Measurements from ENCODE around the gene SMAD5. TPM values are rescaled to one million over a fixed set of nuclear protein-coding genes. Genes with fewer than 3 reads are reported as not detected.

The SMAD5 gene
- total RNA-seq, 2 donors from 2014 or later, result 29.0 to 92.9 TPM

DNA sequence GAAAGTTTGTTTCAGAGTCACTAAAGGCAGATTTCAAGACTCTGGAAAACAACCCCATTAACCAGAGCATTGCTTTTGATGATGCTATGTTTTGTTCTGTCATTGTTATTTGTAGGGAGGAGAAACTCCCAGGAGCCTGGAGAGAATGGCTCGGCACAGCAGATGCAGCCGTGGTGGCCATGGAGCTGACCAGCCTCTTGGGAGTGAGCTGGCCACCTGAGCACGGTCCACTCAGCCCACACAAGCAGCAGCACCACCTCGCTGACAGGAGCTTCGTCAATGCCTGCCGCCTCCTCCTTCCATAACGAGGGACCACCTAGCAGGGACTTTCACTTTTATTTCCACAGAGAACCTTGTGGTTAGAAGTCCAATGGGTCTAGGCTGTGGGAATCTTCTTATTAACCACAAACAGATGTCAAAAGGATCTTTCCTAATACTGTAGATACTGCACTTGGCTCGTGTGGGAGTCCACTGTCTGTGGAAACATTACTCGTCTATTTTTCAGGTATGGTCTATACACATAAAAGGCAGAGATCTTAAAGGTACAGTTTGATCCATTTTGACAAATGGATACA lies 81.4 kb downstream of the SMAD5 start:
- Histone ChIP-seq H3K4me3 (no peak overlapping the region), H3K27ac (no peak overlapping the region), H3K4me1 (ENCODE audit: control insufficient read depth in 1 of 2, low read depth in 2 of 2) (no peaks in the 10 kb centered on the region), H3K36me3 (no peaks in the 10 kb centered on the region), H3K9me3 (no peaks in the 10 kb centered on the region), H3K27me3 (replicated peaks; ENCODE audit: insufficient read depth) (no peaks in the 10 kb centered on the region)
- ATAC-seq (ENCODE audit: insufficient number of reproducible peaks, low FRiP score, low read depth) (no peak), DNase-seq (ENCODE audit: low spot score) (no peak)
- TF ChIP-seq, protein P1, sequence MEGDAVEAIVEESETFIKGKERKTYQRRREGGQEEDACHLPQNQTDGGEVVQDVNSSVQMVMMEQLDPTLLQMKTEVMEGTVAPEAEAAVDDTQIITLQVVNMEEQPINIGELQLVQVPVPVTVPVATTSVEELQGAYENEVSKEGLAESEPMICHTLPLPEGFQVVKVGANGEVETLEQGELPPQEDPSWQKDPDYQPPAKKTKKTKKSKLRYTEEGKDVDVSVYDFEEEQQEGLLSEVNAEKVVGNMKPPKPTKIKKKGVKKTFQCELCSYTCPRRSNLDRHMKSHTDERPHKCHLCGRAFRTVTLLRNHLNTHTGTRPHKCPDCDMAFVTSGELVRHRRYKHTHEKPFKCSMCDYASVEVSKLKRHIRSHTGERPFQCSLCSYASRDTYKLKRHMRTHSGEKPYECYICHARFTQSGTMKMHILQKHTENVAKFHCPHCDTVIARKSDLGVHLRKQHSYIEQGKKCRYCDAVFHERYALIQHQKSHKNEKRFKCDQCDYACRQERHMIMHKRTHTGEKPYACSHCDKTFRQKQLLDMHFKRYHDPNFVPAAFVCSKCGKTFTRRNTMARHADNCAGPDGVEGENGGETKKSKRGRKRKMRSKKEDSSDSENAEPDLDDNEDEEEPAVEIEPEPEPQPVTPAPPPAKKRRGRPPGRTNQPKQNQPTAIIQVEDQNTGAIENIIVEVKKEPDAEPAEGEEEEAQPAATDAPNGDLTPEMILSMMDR (IDR thresholded peaks at IDR 0.05), result no peak

DNA sequence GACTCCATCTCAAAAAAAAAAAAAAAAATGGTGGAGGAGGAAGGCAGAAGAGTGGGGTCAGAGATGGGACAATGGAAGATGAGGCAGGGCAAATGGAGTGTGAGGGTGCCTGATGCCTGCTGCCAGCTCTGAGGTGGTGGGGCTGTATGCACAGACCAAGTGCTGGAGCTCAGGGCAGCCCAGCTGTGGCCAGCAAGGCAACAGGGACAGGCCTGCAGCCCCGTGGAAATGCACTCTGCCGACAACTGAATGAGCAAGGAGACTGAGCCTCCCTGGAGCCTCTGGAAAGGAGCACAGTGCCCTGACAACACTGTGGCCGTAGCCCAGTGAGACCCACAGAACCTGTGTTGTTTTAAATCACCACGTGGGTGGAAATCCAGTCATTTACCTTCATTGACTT lies 83.2 kb downstream of the SMAD5 start:
- no peak overlapping the region for H3K4me3 ChIP-seq
- ATAC-seq (ENCODE audit: insufficient number of reproducible peaks, low FRiP score, low read depth) (no peak), DNase-seq (ENCODE audit: low spot score) (no peak)
- no peaks in the 10 kb centered on the region for H3K9me3 ChIP-seq
- TF ChIP-seq, protein P1 (IDR thresholded peaks at IDR 0.05), result no peak
- H3K36me3 ChIP-seq, result no peaks in the 10 kb centered on the region
- no peaks in the 10 kb centered on the region for H3K27me3 ChIP-seq (replicated peaks; ENCODE audit: insufficient read depth)
- no peak overlapping the region for H3K27ac ChIP-seq
- no peaks in the 10 kb centered on the region for H3K4me1 ChIP-seq (ENCODE audit: control insufficient read depth in 1 of 2, low read depth in 2 of 2)

DNA sequence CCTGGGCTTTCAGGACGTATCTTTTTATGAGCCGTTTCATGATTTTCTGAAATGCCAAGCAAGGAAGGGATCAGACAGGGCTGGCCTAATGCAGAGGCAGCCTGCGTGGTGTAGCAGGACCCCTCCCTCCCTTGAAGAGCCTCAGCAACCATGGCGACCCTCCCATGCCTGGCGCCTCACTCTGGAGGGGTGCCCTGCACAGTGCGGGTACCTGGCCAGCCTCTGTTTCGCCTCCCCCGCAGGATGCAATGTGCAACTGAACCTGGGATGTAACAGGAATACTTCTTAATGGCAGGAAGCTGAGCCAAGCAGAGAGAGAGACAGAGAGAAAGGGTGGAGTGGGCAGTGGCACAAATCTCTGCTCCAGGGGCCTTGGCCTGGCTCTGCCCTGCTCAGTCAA lies 83.6 kb downstream of the SMAD5 start:
- Histone ChIP-seq H3K27me3 (replicated peaks; ENCODE audit: insufficient read depth) (no peaks in the 10 kb centered on the region), H3K4me1 (ENCODE audit: control insufficient read depth in 1 of 2, low read depth in 2 of 2) (no peaks in the 10 kb centered on the region), H3K4me3 (no peak overlapping the region), H3K27ac (no peak overlapping the region), H3K9me3 (no peaks in the 10 kb centered on the region), H3K36me3 (no peaks in the 10 kb centered on the region)
- ATAC-seq (ENCODE audit: insufficient number of reproducible peaks, low FRiP score, low read depth) (no peak), DNase-seq (ENCODE audit: low spot score) (no peak)
- TF ChIP-seq, protein P1 (IDR thresholded peaks at IDR 0.05), result no peak

DNA sequence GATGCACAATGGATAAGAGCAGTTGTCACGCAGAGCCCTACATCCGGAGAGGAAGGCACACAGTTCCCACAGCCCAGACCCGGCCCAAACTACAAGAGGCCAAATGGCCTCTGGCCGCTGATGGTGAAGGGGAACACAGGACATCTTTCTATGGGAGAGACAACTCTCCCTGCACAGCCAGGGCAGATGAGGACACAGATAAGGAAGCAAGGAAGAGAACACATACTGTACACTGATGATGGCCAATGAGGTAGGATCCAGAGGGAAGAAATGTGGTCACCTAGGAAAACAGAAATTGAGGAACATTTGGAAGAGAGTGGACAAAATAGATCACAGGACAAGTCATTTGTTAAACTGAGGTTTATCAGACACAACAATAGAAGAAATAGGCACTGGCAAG lies 88.7 kb downstream of the SMAD5 start:
- H3K4me3 ChIP-seq, result no peak overlapping the region
- no peak overlapping the region for H3K27ac ChIP-seq
- no peaks in the 10 kb centered on the region for H3K9me3 ChIP-seq
- ATAC-seq (ENCODE audit: insufficient number of reproducible peaks, low FRiP score, low read depth) (no peak), DNase-seq (ENCODE audit: low spot score) (no peak)
- TF ChIP-seq, protein P1 (IDR thresholded peaks at IDR 0.05), result no peak
- H3K36me3 ChIP-seq, result no peaks in the 10 kb centered on the region
- H3K27me3 ChIP-seq (replicated peaks; ENCODE audit: insufficient read depth), result no peaks in the 10 kb centered on the region
- no peaks in the 10 kb centered on the region for H3K4me1 ChIP-seq (ENCODE audit: control insufficient read depth in 1 of 2, low read depth in 2 of 2)

DNA sequence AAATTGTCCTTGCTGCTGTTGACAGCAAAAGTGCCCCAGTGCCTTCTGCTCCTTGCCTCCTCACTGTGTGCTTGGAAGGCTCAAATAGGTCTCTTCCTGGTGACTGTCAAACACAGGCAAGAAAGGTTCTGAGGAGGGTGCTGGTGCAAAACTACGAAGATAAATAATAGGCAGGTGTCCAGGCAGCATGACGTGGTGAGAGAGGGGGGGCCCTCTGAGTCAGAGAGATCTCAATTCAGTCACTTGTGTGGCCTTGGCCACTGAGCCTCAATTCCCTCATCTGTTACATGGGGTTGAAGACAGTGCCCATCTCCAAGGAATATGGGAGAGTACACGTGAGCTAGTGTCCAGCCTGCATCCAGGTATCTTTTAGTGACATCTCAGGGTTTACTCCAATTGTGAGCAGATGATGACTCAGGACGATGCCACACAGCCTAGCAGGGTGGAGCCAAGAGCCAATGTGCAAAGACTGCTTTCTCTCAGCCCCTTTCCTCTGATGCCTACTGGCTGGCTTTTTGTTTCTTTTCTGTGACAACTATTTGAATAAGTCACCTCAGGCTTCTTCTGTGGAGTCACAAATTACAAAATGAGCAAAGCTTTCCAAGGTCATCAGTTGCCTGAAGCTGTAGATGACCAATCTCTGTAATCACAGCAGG lies 90.1 kb downstream of the SMAD5 start:
- DNase-seq (ENCODE audit: low spot score) (no peak), ATAC-seq (ENCODE audit: insufficient number of reproducible peaks, low FRiP score, low read depth) (no peak)
- Histone ChIP-seq H3K27ac (no peak overlapping the region), H3K4me1 (ENCODE audit: control insufficient read depth in 1 of 2, low read depth in 2 of 2) (no peaks in the 10 kb centered on the region), H3K4me3 (no peak overlapping the region), H3K27me3 (replicated peaks; ENCODE audit: insufficient read depth) (no peaks in the 10 kb centered on the region), H3K9me3 (no peaks in the 10 kb centered on the region), H3K36me3 (no peaks in the 10 kb centered on the region)
- TF ChIP-seq, protein P1 (IDR thresholded peaks at IDR 0.05), result no peak

Measured in thoracic aorta (tissue), 2 donors.